ENCODE measurements around the gene CAMK2D. TPM values are rescaled to one million over a fixed set of nuclear protein-coding genes. Genes with fewer than 3 reads are reported as not detected.
A peak's percentile ranks its signal among the peaks of the same experiment; 100 is the strongest.

CAMK2D gene
- total and polyA plus RNA-seq, 7 donors: 41.2 to 183 (median 83.8) TPM

GRCh38 chr4:113684534-113685091, 76.9 kb downstream of the CAMK2D start:
- no peaks in the 10 kb centered on the region for H3K36me3 ChIP-seq (ENCODE audit: insufficient read depth in 1 of 2, low read depth in 1 of 2)
- peak overlapping the region; percentile 82 for H3K27ac ChIP-seq
- intact Hi-C loops (cut with DNase I): loop anchor here (2.0 kb wide), 1 partner anchor 76 kb away; the partner anchor contains the start of gene CAMK2D (in 2 of the 2)
- DNase-seq (peak; percentile 62 to 83), ATAC-seq (peak; percentile 96 to 99 (median 98))
- H3K4me3 ChIP-seq: peak overlapping the region; percentile 17
- TF ChIP-seq CTCF (IDR thresholded peaks at IDR 0.05): peak; percentile 56
- H3K4me1 ChIP-seq: peaks cover 41% of the 10 kb centered on the region
- H3K27me3 ChIP-seq (ENCODE audit: insufficient read depth in 3 of 3, low read length in 2 of 3): no peaks in the 10 kb centered on the region
- WGBS, 3 donors: 5 to 31% (median 17%) methylated on average over 2 of the region's 2 CpGs
- H3K9me3 ChIP-seq: no peaks in the 10 kb centered on the region

GRCh38 chr4:113682730-113683537, 78.6 kb downstream of the CAMK2D start:
- no peak overlapping the region for H3K4me3 ChIP-seq
- DNase-seq (no peak), ATAC-seq (no peak)
- H3K4me1 ChIP-seq: peaks cover 49% of the 10 kb centered on the region
- WGBS, 3 donors: 92 to 93% (median 92%) methylated on average over 4 of the region's 4 CpGs
- peak overlapping the region; percentile 82 for H3K27ac ChIP-seq
- no peak for TF ChIP-seq CTCF (IDR thresholded peaks at IDR 0.05)
- H3K9me3 ChIP-seq: no peaks in the 10 kb centered on the region
- intact Hi-C loops (cut with DNase I): no loop called here
- no peaks in the 10 kb centered on the region for H3K36me3 ChIP-seq (ENCODE audit: insufficient read depth in 1 of 2, low read depth in 1 of 2)
- no peaks in the 10 kb centered on the region for H3K27me3 ChIP-seq (ENCODE audit: insufficient read depth in 3 of 3, low read length in 2 of 3)

GRCh38 chr4:113678641-113679040, 82.9 kb downstream of the CAMK2D start:
- H3K4me1 ChIP-seq: peaks cover 58% of the 10 kb centered on the region
- no peaks in the 10 kb centered on the region for H3K9me3 ChIP-seq
- intact Hi-C loops (cut with DNase I): loop anchor here in 1 of 2 donors (10.0 kb wide), 1 partner anchor 124 kb away; no protein-coding TSS in a partner anchor
- ATAC-seq (no peak), DNase-seq (no peak)
- no peak for TF ChIP-seq CTCF (IDR thresholded peaks at IDR 0.05)
- no peak overlapping the region for H3K27ac ChIP-seq
- no peaks in the 10 kb centered on the region for H3K36me3 ChIP-seq (ENCODE audit: insufficient read depth in 1 of 2, low read depth in 1 of 2)
- no peak overlapping the region for H3K4me3 ChIP-seq
- H3K27me3 ChIP-seq (ENCODE audit: insufficient read depth in 3 of 3, low read length in 2 of 3): no peaks in the 10 kb centered on the region

GRCh38 chr4:113677325-113677724, 84.2 kb downstream of the CAMK2D start:
- Histone ChIP-seq H3K9me3 (no peaks in the 10 kb centered on the region), H3K27me3 (ENCODE audit: insufficient read depth in 3 of 3, low read length in 2 of 3) (no peaks in the 10 kb centered on the region), H3K27ac (no peak overlapping the region), H3K4me1 (peaks cover 46% of the 10 kb centered on the region), H3K36me3 (ENCODE audit: insufficient read depth in 1 of 2, low read depth in 1 of 2) (no peaks in the 10 kb centered on the region), H3K4me3 (no peak overlapping the region)
- TF ChIP-seq CTCF (IDR thresholded peaks at IDR 0.05): no peak
- ATAC-seq (peak in 3 of 4 donors; percentile 47 to 57 (median 50)), DNase-seq (no peak)
- 44 to 63% (median 47%) methylated on average over 4 of the region's 4 CpGs for WGBS, 3 donors
- intact Hi-C loops (cut with DNase I): loop anchor here in 1 of 2 donors (10.0 kb wide), 1 partner anchor 123 kb away; no protein-coding TSS in a partner anchor

Data from psoas muscle (tissue), 8 donors.